Endothelial cell of umbilical vein (primary cell): ENCODE measurements around the gene ABCA2. TPM values are rescaled to one million over a fixed set of nuclear protein-coding genes. Genes with fewer than 3 reads are reported as not detected.

Experiments
- BruUV-seq: library from RNA; stranded (reverse); fragments of 400-500 nt; replicated peaks from 2 replicates; lab custom pipeline; 2021; lab: Mats Ljungman, UMichigan
- CTCF ChIA-PET: fragments of 300-600, 350-600 bp; sonication (Branson Sonifier 250); formaldehyde crosslinking; loops from one replicate; lab custom pipeline; 2021; ENCODE audit warnings: antibody characterized with exemption, inconsistent platforms; lab: Charles Lee
- POLR2A ChIA-PET: fragments of 300-600, 350-600 bp; sonication (Branson Sonifier 250); formaldehyde crosslinking; loops from one replicate; lab custom pipeline; 2021; ENCODE audit warnings: antibody characterized with exemption, inconsistent platforms; lab: Charles Lee
- DNase-seq: peaks from one replicate; pipeline ENCODE4 v3.0.0-alpha.2; 2011; ENCODE audit warnings: low read depth, low spot score
- FAIRE-seq: peaks from 2 replicates; lab custom pipeline; 2011; peaks lifted over from hg19 to GRCh38; lab: Jason Lieb, UNC
- H2AFZ ChIP-seq: 2 replicates; pipeline ENCODE4 v1.6.0; 2012; ENCODE audit warnings: low read depth, low read length, control low read depth, inconsistent platforms
- H3K27ac ChIP-seq: 2 replicates; pipeline ENCODE4 v1.5.1; 2011; ENCODE audit warnings: low read depth, mild to moderate bottlenecking, control low read depth, low read length, moderate library complexity; ENCODE audit not compliant: insufficient read depth
- H3K27me3 ChIP-seq, 2 experiments: 2 replicates each; pipeline versions ENCODE4 v1.6.0 to v1.6.1; 2011; ENCODE audit warnings: low read length in 2 of 2, mixed read lengths in 1 of 2; ENCODE audit not compliant: control insufficient read depth in 2 of 2, insufficient read depth in 2 of 2
- H3K36me3 ChIP-seq, 2 experiments: 2 replicates in 1 of 2; 3 replicates in 1 of 2; pipeline ENCODE4 v1.5.1; 2011; ENCODE audit warnings: low read length in 2 of 2, mild to moderate bottlenecking in 1 of 2, moderate library complexity in 1 of 2; ENCODE audit not compliant: control insufficient read depth in 2 of 2, insufficient read depth in 2 of 2; ENCODE audit errors: extremely low read depth in 1 of 2
- H3K4me1 ChIP-seq: 3 replicates; pipeline ENCODE4 v1.5.1; 2011; ENCODE audit warnings: mild to moderate bottlenecking, low read length; ENCODE audit not compliant: control insufficient read depth, insufficient read depth; ENCODE audit errors: extremely low read depth
- H3K4me2 ChIP-seq: 2 replicates; pipeline ENCODE4 v1.6.1; 2011; ENCODE audit warnings: low read length, control low read depth, mixed read lengths; ENCODE audit not compliant: insufficient read depth
- H3K4me3 ChIP-seq, 3 experiments: fragments of 200-600 bp in 1 of 3; sonication (generic), shearing (Covaris generic) in 1 of 3; replicated peaks in 1 of 3; 2 replicates each; pipeline ENCODE4 v1.5.1; 2011 to 2016; ENCODE audit warnings: control low read depth in 3 of 3, low read length in 3 of 3, mild to moderate bottlenecking in 2 of 3, inconsistent platforms in 1 of 3, low read depth in 1 of 3, moderate library complexity in 1 of 3; ENCODE audit not compliant: insufficient read depth in 1 of 3
- H3K79me2 ChIP-seq: 2 replicates; pipeline ENCODE4 v1.6.0; 2012; ENCODE audit warnings: low read length, inconsistent platforms; ENCODE audit not compliant: control insufficient read depth, insufficient read depth
- H3K9ac ChIP-seq: replicated peaks from 2 replicates; pipeline ENCODE3; 2011; ENCODE audit warnings: low read length, control low read depth; ENCODE audit not compliant: insufficient read depth; ENCODE audit errors: extremely low read depth
- H3K9me1 ChIP-seq: replicated peaks from 3 replicates; pipeline ENCODE4 v1.6.0; 2011; ENCODE audit warnings: mild to moderate bottlenecking, low read length; ENCODE audit not compliant: control insufficient read depth, insufficient read depth; ENCODE audit errors: extremely low read depth
- H3K9me3 ChIP-seq: replicated peaks from 2 replicates; pipeline ENCODE4 v1.5.1; 2012; ENCODE audit warnings: low read length, inconsistent platforms; ENCODE audit not compliant: control insufficient read depth, insufficient read depth
- H4K20me1 ChIP-seq: replicated peaks from 2 replicates; pipeline ENCODE3; 2011; ENCODE audit warnings: mild to moderate bottlenecking, low read length; ENCODE audit not compliant: control insufficient read depth, insufficient read depth; ENCODE audit errors: extremely low read depth
- EZH2 ChIP-seq: IDR thresholded peaks from 2 replicates; pipeline ENCODE4 v1.6.1; 2012; ENCODE audit warnings: borderline replicate concordance, low read depth, mild to moderate bottlenecking, moderate library complexity, low read length, inconsistent platforms; ENCODE audit not compliant: severe bottlenecking
- FOS ChIP-seq: IDR thresholded peaks from 2 replicates; pipeline ENCODE4 v1.6.1; 2011; ENCODE audit warnings: mild to moderate bottlenecking, low read length, moderate library complexity, borderline replicate concordance; ENCODE audit not compliant: insufficient read depth
- GATA2 ChIP-seq: IDR thresholded peaks from 2 replicates; pipeline ENCODE4 v1.7.0; 2011; ENCODE audit warnings: low read depth, mild to moderate bottlenecking, moderate library complexity, mixed read lengths, low read length; ENCODE audit not compliant: insufficient read length, insufficient read depth
- JUN ChIP-seq: IDR thresholded peaks from 2 replicates; pipeline ENCODE4 v1.6.1; 2011; ENCODE audit warnings: borderline replicate concordance, low read depth; ENCODE audit not compliant: insufficient read length, insufficient read depth
- MYC ChIP-seq: IDR thresholded peaks from one replicate; pipeline ENCODE4 v1.6.1; 2011; ENCODE audit warnings: mild to moderate bottlenecking, low read depth, low read length
- POLR2A ChIP-seq: IDR thresholded peaks from 2 replicates; pipeline ENCODE4 v1.6.1; 2012; ENCODE audit warnings: low read depth, mild to moderate bottlenecking, control low read depth, low read length
- POLR2AphosphoS5 ChIP-seq: IDR thresholded peaks from 2 replicates; pipeline ENCODE4 v1.6.1; 2012; ENCODE audit warnings: low read depth, mild to moderate bottlenecking, control low read depth, low read length, moderate library complexity; ENCODE audit not compliant: insufficient read depth
- dilution Hi-C: fragments of 300-500 bp; cut with MboI; formaldehyde crosslinking; loops from one replicate; pipeline ENCODE4 v1.15.0; 2019; ENCODE audit warnings: low sequenced_read_pairs; ENCODE audit not compliant: extremely low pct_ligation_motif_present
- intact Hi-C: fragments of 100-400 bp; cut with micrococcal nuclease; formaldehyde crosslinking; loops from one replicate; pipeline ENCODE4 v1.10.0; 2022
- polyA plus RNA-seq, 4 experiments: library from polyadenylated mRNA; depleted of rRNA in 3 of 4; stranded (reverse) in 3 of 4; unstranded in 1 of 4; fragments of >200 nt; gene quantifications; 2 replicates each; pipeline versions ENCODE4 v1.2.1 to v1.2.3, GENCODE V29; 2011 to 2012; ENCODE audit warnings: missing spikeins in 1 of 4
- total RNA-seq: library from RNA; stranded (reverse); gene quantifications from 2 replicates; pipeline ENCODE4 v1.2.3, GENCODE V29; 2021
- TF ChIP-seq, protein P1 (sequence below), 2 donors: IDR thresholded peaks; 1 replicate in 1 of 2; 2 replicates in 1 of 2; pipeline ENCODE4 v1.5.1; 2011; ENCODE audit warnings: low read length in 2 of 2, mild to moderate bottlenecking in 2 of 2, moderate library complexity in 2 of 2, control low read depth in 1 of 2, inconsistent platforms in 1 of 2, low read depth in 1 of 2; ENCODE audit not compliant: insufficient read depth in 1 of 2; ENCODE audit errors: extremely low read depth in 1 of 2
- TF ChIP-seq, protein P2 (sequence below): IDR thresholded peaks from 2 replicates; pipeline ENCODE4 v1.6.1; 2011; ENCODE audit not compliant: insufficient read depth, insufficient read length

ABCA2 gene
- total and polyA plus RNA-seq, 2 donors (not counting 3 experiments of a cell fraction or from before 2014, with no cell fraction given), result 20.0 to 29.1 TPM

DNA sequence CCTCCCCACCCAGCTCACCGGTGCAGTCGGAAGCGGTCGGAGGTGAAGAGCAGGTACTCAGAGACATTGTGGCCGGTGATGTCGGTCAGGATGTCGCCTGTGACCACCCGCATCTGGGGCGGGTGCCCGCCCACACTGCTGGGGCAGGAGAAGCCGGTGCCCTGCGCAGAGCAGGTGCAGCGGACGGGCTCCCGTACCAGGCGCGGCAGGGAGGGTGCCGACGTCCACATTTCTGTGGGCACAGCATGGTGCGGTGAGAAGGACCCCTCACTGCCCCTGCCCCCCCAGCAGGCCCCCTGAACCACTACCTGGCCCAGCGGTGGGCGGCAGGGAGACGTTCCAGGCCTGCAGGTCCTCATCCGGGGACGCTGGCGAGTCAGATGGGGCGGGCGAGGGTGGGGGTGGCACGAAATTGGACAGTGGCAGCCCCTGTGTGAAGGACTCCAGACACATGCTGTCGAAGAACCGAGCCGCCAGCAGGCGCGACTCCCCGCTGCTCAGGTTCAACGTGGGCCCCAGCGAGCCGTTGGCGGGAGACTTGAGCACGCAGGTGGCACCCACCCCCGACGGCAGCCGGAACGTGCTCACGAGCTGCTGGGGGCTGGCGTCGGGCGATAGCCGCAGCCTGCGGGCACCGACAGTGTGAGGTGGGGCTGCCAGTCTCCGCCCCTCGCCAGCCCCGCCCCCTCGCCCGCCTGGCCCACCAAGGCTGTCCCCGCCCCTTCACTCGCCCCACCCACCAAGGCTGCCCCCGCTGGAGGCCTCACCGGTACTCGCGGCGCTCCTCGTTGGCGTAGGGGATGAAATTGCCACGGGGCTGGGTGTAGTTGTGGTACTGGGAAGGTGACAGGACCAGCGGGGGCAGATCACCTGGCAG, 15.1 kb downstream of the ABCA2 start:
- Histone ChIP-seq H3K27me3 (no peaks in the 10 kb centered on the region), H3K27ac (no peak overlapping the region), H3K9ac (no peak overlapping the region), H3K4me3 (no peak overlapping the region), H3K9me1 (no peaks in the 10 kb centered on the region), H3K79me2 (no peaks in the 10 kb centered on the region), H3K4me1 (no peaks in the 10 kb centered on the region), H3K9me3 (no peaks in the 10 kb centered on the region), H3K4me2 (no peak overlapping the region), H2AFZ (no peak overlapping the region), H4K20me1 (no peaks in the 10 kb centered on the region), H3K36me3 (no peaks in the 10 kb centered on the region)
- FAIRE-seq (no peak), DNase-seq (no peak)
- TF ChIP-seq, protein P1, sequence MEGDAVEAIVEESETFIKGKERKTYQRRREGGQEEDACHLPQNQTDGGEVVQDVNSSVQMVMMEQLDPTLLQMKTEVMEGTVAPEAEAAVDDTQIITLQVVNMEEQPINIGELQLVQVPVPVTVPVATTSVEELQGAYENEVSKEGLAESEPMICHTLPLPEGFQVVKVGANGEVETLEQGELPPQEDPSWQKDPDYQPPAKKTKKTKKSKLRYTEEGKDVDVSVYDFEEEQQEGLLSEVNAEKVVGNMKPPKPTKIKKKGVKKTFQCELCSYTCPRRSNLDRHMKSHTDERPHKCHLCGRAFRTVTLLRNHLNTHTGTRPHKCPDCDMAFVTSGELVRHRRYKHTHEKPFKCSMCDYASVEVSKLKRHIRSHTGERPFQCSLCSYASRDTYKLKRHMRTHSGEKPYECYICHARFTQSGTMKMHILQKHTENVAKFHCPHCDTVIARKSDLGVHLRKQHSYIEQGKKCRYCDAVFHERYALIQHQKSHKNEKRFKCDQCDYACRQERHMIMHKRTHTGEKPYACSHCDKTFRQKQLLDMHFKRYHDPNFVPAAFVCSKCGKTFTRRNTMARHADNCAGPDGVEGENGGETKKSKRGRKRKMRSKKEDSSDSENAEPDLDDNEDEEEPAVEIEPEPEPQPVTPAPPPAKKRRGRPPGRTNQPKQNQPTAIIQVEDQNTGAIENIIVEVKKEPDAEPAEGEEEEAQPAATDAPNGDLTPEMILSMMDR (IDR thresholded peaks at IDR 0.05; ENCODE audit: extremely low read depth in 1 of 2, insufficient read depth in 1 of 2, low read depth in 1 of 2, low read length in 2 of 2), result no peak
- TF ChIP-seq GATA2 (no peak), MYC (no peak), EZH2 (no peak), POLR2AphosphoS5 (no peak), POLR2A (no peak), JUN (no peak), FOS (no peak)
- TF ChIP-seq, protein P2, sequence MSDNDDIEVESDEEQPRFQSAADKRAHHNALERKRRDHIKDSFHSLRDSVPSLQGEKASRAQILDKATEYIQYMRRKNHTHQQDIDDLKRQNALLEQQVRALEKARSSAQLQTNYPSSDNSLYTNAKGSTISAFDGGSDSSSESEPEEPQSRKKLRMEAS, result no peak
- dilution Hi-C loops (no loop called here), intact Hi-C loops (no loop called here)
- POLR2A ChIA-PET, result no interaction called here
- CTCF ChIA-PET, result interaction anchor here (1.2 to 1.4 kb wide), 1 partner anchor 16 kb away, joined by 3 to 4 read pairs; no protein-coding TSS in a partner anchor
- no TSS peak for BruUV-seq
